Hematopoietic multipotent progenitor cell treated with erythropoietin and hydrocortisone succinate and interleukin-3 and kit ligand, for 4 days (in vitro differentiated cells): ENCODE measurements around the gene LAPTM5.

ENCODE experiments used
- DNase-seq: peaks from one replicate; pipeline ENCODE4 v3.0.0-alpha.2; 2015

LAPTM5 gene

GRCh38 chr1:30727824-30728223 lies 29.8 kb downstream of the LAPTM5 start:
- DNase-seq, result no peak

GRCh38 chr1:30726773-30727684 lies 30.5 kb downstream of the LAPTM5 start:
- DNase-seq, result no peak

GRCh38 chr1:30726236-30726635 lies 31.3 kb downstream of the LAPTM5 start:
- DNase-seq, result no peak

GRCh38 chr1:30725450-30726095 lies 32.0 kb downstream of the LAPTM5 start:
- DNase-seq, result no peak

GRCh38 chr1:30724655-30725421 lies 32.7 kb downstream of the LAPTM5 start:
- no peak for DNase-seq

- DNase-seq, result no peak
These were observed 33.4 kb downstream of the LAPTM5 start for GRCh38 chr1:30724175-30724574.

GRCh38 chr1:30723331-30723755 lies 34.2 kb downstream of the LAPTM5 start, which contains the start of gene MATN1:
MATN1 (minus strand) TSS chr1:30723585; CDS start chr1:30723551, 34 bp downstream.
- no peak for DNase-seq

- DNase-seq, result no peak
These were observed 35.6 kb downstream of the LAPTM5 start for GRCh38 chr1:30721812-30722537.

GRCh38 chr1:30721341-30721793 lies 36.2 kb downstream of the LAPTM5 start:
- DNase-seq, result no peak

GRCh38 chr1:30720271-30721223 lies 37.0 kb downstream of the LAPTM5 start:
- no peak for DNase-seq

- peak; percentile 86 for DNase-seq
These were observed 37.9 kb downstream of the LAPTM5 start for GRCh38 chr1:30719406-30720270.

- DNase-seq, result peak; percentile 98
These were observed 38.8 kb downstream of the LAPTM5 start for GRCh38 chr1:30718636-30719405.

GRCh38 chr1:30718091-30718635 lies 39.4 kb downstream of the LAPTM5 start:
- DNase-seq, result peak; percentile 99

- DNase-seq, result no peak
These were observed 40.9 kb downstream of the LAPTM5 start for GRCh38 chr1:30716646-30717045.

GRCh38 chr1:30715886-30716285 lies 41.7 kb downstream of the LAPTM5 start:
- DNase-seq, result no peak

GRCh38 chr1:30715216-30715615 lies 42.4 kb downstream of the LAPTM5 start:
- no peak for DNase-seq

GRCh38 chr1:30714536-30715090 lies 43.0 kb downstream of the LAPTM5 start:
- no peak for DNase-seq

- DNase-seq, result no peak
These were observed 43.5 kb downstream of the LAPTM5 start for GRCh38 chr1:30714025-30714424.

- no peak for DNase-seq
These were observed 44.3 kb downstream of the LAPTM5 start for GRCh38 chr1:30713311-30713710.
